GM18909 (cell line): ENCODE results near the gene HSPA5.
"Not testable (repeated sequence)": the region's sequence is repeated elsewhere in the genome, so short reads cannot be mapped to it uniquely, and the experiment has no call there.

Experiments
- ATAC-seq: cut with Tn5 transposase; IDR thresholded peaks from one replicate; pipeline ENCODE4 v1.9.1; 2021; ENCODE audit warnings: mild to moderate bottlenecking; ENCODE audit not compliant: unreplicated experiment, poor library complexity

The HSPA5 gene

GRCh38 chr9:125243792-125244260, 2.7 kb upstream of the HSPA5 start:
- ATAC-seq, result no peak

DNA sequence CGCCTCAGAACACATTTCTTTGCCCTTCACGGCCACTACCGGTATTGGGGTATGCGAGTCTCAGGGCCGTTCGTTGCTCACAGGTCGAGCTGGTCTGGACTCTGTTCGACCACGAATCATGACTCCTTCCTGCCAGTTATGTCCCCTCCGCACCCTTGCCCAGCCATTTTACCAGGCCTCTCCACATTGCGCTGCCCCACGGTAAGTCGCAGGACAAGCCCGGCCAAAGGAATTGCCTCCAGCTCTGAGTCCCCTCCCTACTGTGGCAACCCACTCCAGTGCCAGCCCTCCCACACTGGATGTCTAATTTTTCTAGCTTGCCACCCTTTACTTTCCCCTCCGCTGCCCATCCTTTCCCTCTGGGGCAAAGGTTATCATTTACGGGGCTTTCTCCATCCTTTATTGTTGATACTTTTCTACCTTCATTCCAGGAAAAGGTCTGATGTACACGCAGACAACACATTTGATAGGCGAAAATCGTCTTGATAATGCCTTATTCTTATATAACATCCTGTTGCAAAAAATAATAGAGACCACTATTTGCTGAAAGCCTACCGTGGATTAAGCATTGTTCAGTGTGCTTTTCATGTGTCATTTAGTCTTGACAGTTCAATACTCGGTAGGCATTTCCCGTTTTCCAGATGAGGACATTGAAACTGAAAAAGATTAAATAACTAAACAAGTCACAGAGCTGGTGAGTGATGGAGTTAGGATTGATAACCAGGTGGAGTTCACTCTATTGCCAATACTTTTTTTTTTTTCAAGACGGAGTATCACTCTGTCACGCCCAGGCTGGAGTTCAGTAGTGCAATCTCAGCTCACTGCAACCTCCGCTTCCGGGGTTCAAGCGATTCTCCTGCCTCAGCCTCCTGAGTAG, 958 bp upstream of the HSPA5 start:
- ATAC-seq, result peak; percentile 21

DNA sequence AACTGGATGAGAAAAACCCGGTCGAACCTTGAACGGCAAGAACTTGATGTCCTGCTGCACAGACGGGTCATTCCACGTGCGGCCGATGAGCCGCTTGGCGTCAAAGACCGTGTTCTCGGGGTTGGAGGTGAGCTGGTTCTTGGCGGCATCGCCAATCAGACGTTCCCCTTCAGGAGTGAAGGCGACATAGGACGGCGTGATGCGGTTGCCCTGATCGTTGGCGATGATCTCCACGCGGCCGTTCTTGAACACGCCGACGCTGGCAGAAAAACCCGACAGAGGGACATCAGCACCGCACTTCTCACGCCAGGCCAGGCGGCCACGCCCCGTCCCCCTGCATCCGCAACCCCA, 519 bp downstream of the HSPA5 start:
- peak; percentile 21 for ATAC-seq

DNA sequence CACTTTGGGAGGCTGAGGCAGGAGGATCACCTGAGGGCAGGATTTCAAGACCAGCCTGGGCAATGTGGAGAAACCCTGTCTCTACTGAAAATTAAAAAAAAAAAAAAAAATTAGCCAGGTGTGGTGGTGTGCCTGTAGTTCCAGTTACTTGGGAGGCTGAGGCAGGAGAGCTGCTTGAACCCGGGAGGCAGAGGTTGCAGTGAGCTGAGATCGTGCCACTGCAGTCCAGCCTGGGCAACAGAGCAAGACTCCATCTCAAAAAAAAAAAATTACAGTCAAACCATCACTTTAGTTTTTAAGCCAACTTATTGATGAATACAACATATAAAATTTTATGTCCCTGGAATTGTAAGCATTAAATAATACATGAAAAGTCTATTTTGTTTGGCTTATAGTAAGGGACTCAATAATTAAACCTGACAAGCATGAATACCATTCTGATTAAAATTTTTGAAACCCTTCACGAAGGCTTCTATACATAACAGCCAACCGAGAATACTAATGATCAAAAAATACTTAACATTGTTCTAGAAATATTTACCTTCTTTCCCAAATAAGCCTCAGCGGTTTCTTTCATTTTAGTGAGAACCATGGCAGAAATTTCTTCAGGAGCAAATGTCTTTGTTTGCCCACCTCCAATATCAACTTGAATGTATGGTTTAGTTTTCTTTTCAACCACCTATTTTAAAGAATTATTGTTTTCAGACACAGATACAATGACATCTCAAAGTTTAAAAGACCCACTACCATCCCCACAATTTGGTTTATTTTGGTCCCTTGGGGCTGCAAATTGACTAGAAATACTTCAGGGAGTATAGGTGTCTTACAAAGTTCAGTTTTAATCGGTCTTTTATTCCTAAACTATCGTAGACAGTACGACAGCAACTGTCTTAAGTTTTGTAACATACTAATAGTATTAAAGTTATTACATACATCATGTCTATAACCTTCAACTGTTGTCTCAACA, 1.2 kb downstream of the HSPA5 start:
- ATAC-seq, result no peak

DNA sequence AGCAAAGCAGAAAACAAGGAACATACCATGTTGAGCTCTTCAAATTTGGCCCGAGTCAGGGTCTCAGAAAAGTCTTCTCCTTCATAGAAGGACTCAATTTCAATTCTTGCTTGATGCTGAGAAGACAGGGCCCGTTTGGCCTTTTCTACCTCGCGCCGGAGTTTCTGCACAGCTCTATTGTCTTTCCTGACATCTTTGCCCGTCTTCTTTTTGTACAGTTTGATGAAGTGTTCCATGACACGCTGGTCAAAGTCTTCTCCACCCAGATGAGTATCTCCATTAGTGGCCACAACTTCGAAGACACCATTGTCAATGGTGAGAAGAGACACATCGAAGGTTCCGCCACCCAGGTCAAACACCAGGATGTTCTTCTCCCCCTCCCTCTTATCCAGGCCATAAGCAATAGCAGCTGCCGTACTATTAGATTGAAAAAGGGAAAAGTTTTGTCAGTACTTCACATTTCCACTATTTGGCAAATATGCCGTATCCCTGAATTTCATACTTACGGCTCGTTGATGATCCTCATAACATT, 2.2 kb downstream of the HSPA5 start:
- ATAC-seq, result no peak

GRCh38 chr9:125238127-125238914, 2.8 kb downstream of the HSPA5 start:
- ATAC-seq, result no peak

DNA sequence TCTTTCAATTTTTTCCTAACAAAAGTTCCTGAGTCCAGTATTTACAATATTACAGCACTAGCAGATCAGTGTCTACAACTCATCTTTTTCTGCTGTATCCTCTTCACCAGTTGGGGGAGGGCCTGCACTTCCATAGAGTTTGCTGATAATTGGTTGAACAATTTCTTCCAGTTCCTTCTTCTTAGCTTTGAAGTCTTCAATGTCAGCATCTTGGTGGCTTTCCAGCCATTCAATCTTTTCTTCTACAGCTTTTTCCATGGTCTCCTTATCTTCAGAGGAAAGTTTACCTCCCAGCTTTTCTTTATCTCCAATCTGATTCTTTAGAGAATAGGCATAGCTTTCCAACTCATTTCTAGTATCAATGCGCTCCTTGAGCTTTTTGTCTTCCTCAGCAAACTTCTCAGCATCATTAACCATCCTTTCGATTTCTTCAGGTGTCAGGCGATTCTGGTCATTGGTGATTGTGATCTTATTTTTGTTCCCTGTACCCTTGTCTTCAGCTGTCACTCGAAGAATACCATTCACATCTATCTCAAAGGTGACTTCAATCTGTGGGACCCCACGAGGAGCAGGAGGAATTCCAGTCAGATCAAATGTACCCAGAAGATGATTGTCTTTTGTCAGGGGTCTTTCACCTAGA, 4.5 kb downstream of the HSPA5 start:
- not testable (repeated sequence) for ATAC-seq

GRCh38 chr9:125235804-125236519, 5.2 kb downstream of the HSPA5 start:
- no peak for ATAC-seq

DNA sequence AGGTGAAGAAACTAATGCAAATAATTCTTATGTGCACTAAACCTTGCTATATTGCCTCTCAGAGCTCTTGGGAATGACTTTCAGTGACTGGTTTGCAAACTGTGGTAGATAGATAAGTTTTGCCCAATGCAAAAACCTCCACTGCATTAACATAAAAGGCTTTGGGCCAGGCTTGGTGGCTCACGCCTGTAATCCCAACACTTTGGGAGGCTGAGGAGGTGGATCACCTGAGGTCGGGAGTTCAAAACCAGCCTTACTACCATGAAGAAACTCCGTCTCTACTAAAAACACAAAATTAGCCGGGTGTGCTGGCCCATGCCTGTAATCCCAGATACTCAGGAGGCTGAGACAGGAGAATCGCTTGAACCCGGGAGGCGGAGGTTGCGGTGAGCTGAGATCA, 7.0 kb downstream of the HSPA5 start:
- ATAC-seq, result not testable (repeated sequence)

DNA sequence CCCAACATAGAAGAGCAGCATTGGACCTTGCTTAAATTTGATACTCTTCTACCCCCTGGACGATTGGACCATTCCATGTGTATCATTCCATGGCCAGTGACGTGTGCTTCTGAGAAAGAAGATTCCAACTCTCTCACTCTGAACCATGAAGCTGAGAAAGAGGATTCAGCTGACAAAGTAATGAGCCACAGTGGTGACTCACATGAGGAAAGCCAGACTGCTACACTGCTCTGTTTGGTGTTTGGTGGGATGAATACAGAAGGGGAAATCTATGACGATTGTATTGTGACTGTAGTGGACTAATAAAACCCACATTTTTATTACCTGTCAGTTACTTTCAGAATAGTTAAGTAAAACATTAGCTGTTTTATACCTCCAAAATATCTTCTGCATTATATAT, 7.5 kb downstream of the HSPA5 start:
- ATAC-seq, result no peak

GRCh38 chr9:125227761-125228160, 13.4 kb downstream of the HSPA5 start:
- no peak for ATAC-seq

DNA sequence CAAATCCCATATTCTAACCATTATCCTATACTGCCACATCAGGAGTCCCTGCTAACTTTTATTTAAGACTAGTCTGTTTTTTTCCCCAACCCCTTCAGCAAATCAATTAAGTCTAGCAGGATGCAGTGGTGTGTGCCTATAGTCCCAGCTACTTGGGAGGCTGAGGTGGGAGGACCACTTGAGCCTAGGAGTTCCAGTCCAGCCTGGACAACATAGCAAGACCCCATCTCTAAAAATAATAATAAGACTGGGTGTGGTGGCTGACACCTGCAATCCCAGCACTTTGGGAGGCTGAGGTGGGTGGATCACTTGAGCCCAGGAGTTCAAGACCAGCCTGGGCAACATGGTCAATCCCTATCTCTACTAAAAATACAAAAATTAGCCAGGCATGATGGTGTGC, 16.3 kb downstream of the HSPA5 start:
- not testable (repeated sequence) for ATAC-seq

DNA sequence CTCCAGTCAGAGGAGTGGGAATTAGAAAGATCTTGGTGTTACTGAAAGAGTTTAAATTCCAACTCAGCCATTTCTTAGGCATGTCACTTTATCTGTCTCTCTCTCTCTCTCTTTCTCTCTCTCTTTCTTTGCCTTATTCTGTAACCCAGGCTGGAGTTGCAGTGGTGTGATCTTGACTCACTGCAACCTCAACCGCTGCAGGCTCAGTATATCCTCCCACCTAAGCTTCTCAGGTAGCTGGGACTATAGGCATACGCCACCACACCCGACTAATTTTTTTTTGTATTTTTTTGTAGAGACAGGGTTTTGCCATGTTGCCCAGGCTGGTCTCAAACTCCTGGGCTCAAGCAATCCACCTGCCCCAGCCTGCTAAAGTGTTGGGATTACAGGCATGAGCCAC, 22.5 kb downstream of the HSPA5 start:
- ATAC-seq, result no peak

DNA sequence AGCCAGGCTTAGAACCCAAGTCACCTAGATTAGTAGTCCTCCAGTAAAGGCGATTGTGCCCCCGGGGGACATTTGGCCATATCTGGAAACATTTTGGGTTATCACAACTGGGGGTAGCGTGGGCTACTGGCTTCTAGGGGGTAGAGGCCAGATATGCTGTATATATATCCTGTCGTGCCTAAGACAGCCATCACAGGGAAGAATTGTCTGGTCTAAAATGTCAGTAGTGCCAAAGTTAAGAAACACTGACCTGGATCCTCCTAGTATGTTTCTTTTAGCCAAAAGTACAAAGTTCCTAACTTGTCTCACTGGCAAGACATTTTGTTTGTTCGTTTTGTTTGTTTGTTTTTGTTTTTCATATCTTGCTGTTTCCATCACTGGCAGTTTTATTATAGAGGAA, 27.0 kb downstream of the HSPA5 start:
- ATAC-seq, result no peak

- ATAC-seq, result no peak
Observed at GRCh38 chr9:125204477-125204876, 36.7 kb downstream of the HSPA5 start.

DNA sequence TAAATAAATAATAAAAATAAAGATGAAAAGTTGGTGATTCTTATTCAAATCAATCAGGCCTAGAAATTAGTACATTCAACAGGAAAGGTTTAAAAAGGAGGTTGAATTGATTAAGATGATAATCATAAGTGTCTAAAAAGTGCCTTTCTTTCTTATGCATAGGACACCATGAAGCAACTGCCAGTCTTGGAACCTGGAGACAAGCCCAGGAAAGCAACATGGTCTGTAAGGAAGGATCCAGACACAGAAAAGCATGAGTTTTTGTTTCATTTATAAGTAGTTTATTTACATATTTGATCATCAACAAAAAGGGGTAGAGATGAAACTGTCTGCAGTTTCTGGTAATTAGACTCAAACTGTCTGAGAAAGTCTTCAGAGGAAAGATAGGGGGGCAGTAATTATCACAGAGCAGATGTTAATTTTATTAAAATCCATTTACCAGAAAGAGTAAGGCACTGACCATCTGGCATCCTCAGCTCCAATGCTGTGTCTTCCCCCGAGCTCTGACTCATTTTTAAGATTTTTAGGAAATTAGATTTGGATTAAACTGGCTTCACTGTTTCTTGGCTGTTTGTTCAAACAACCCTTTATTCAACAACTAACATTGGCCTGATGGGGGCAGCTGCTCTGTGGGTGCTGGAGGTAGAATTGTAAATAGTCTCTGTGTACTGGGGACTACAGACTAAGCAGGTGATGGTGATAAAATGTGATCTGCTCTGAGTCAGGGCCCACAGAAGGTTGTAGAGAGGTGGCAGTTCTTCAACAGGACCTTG, 38.1 kb downstream of the HSPA5 start:
- ATAC-seq, result no peak

- ATAC-seq, result peak; percentile 99
Observed at GRCh38 chr9:125200216-125201047, 40.7 kb downstream of the HSPA5 start, which contains the start of gene RABEPK. RABEPK (plus strand) TSS chr9:125200542; CDS start chr9:125203014, 2,472 bp downstream.
